GM23338 (cell line): ENCODE results near the gene PDF. TPM values are rescaled to one million over a fixed set of nuclear protein-coding genes. Genes with fewer than 3 reads are reported as not detected.

Experiments used
- ATAC-seq: fragments of 200-7000 bp; cut with Tn5 transposase; 3 replicates; pipeline ENCODE4 v1.9.1; 2020
- DNase-seq: peaks from one replicate; pipeline ENCODE4 v3.0.0-alpha.2; 2015; ENCODE audit warnings: low spot score
- H2AFZ ChIP-seq: fragments of 200-600 bp; sonication (generic); 2 replicates; pipeline ENCODE4 v1.8.0; 2016; ENCODE audit warnings: antibody characterized with exemption, mild to moderate bottlenecking, moderate library complexity
- H3F3A ChIP-seq: fragments of 200-600 bp; sonication (generic); replicated peaks from 2 replicates; pipeline ENCODE4 v1.8.0; 2017; ENCODE audit warnings: antibody characterized with exemption, mixed run types, low read depth
- H3K27ac ChIP-seq: fragments of 200-600 bp; sonication (generic); 2 replicates; pipeline ENCODE4 v1.6.1; 2016; ENCODE audit warnings: low read depth
- H3K27me3 ChIP-seq: fragments of 200-600 bp; sonication (generic); 2 replicates; pipeline ENCODE4 v1.8.0; 2016; ENCODE audit warnings: mild to moderate bottlenecking, mixed run types, moderate library complexity; ENCODE audit not compliant: insufficient read depth
- H3K36me3 ChIP-seq: fragments of 200-600 bp; sonication (generic); 2 replicates; pipeline ENCODE4 v1.8.0; 2016; ENCODE audit warnings: mild to moderate bottlenecking; ENCODE audit not compliant: insufficient read depth
- H3K4me1 ChIP-seq: fragments of 200-600 bp; sonication (generic); 2 replicates; pipeline ENCODE4 v1.8.0; 2016; ENCODE audit warnings: mild to moderate bottlenecking, moderate library complexity; ENCODE audit not compliant: insufficient read depth
- H3K4me2 ChIP-seq: fragments of 200-600 bp; sonication (generic); 2 replicates; pipeline ENCODE4 v1.7.1; 2017; ENCODE audit warnings: mixed run types
- H3K4me3 ChIP-seq: fragments of 200-600 bp; sonication (generic); 2 replicates; pipeline ENCODE4 v1.6.1; 2016; ENCODE audit warnings: mixed run types
- H3K79me2 ChIP-seq: fragments of 200-600 bp; sonication (generic); replicated peaks from 2 replicates; pipeline ENCODE4 v1.8.0; 2017; ENCODE audit warnings: mild to moderate bottlenecking; ENCODE audit not compliant: insufficient read depth
- H3K9me2 ChIP-seq: fragments of 200-600 bp; sonication (generic); 2 replicates; pipeline ENCODE4 v1.8.0; 2017; ENCODE audit not compliant: insufficient read depth
- H4K20me1 ChIP-seq: fragments of 200-600 bp; sonication (generic); replicated peaks from 2 replicates; pipeline ENCODE4 v1.8.0; 2017; ENCODE audit warnings: mild to moderate bottlenecking; ENCODE audit not compliant: insufficient read depth
- H3K27ac Mint-ChIP-seq: 2 replicates; pipeline ENCODE4 v1.8.0; 2020; ENCODE audit warnings: inconsistent platforms, mild to moderate bottlenecking, moderate library complexity, mixed read lengths
- H3K27me3 Mint-ChIP-seq: 3 replicates; pipeline ENCODE4 v1.8.0; 2022; ENCODE audit warnings: low read depth, mild to moderate bottlenecking, moderate library complexity, mixed read lengths, inconsistent platforms; ENCODE audit not compliant: insufficient read depth, poor library complexity
- H3K36me3 Mint-ChIP-seq: 3 replicates; pipeline ENCODE4 v1.8.0; 2021; ENCODE audit warnings: low read depth, mild to moderate bottlenecking, inconsistent platforms, moderate library complexity, mixed read lengths
- H3K4me1 Mint-ChIP-seq: 3 replicates; pipeline ENCODE4 v1.8.0; 2020; ENCODE audit warnings: mild to moderate bottlenecking, inconsistent platforms, mixed read lengths
- H3K4me3 Mint-ChIP-seq: 3 replicates; pipeline ENCODE4 v1.8.0; 2021; ENCODE audit warnings: moderate library complexity, mild to moderate bottlenecking, inconsistent platforms, mixed read lengths
- H3K9me3 Mint-ChIP-seq: 3 replicates; pipeline ENCODE4 v1.8.0; 2020; ENCODE audit warnings: moderate library complexity, mild to moderate bottlenecking, inconsistent platforms, mixed read lengths
- CREB1 ChIP-seq: fragments of 250-450 bp; sonication (Bioruptor Pico); IDR thresholded peaks from 2 replicates; pipeline ENCODE4 v1.5.0; 2020; ENCODE audit warnings: low read depth, mild to moderate bottlenecking, moderate library complexity
- CTCF ChIP-seq, 2 experiments: fragments of 200-600 bp in 1 of 2; sonication (generic) in 1 of 2; conservative IDR thresholded peaks; 2 replicates each; pipeline versions ENCODE4 v1.5.1 to v1.6.1; 2016 to 2017; ENCODE audit warnings: antibody characterized with exemption in 2 of 2, low read depth in 2 of 2, mild to moderate bottlenecking in 2 of 2, moderate library complexity in 1 of 2
- EZH2phosphoT487 ChIP-seq: fragments of 200-600 bp; sonication (generic); IDR thresholded peaks from one replicate; pipeline ENCODE4 v1.8.1; 2018; ENCODE audit warnings: antibody characterized with exemption; ENCODE audit not compliant: unreplicated experiment
- JUNB ChIP-seq: IDR thresholded peaks from one replicate; pipeline ENCODE4 v1.6.1; 2016; ENCODE audit warnings: antibody characterized with exemption; ENCODE audit not compliant: unreplicated experiment
- STAT1 ChIP-seq: IDR thresholded peaks from one replicate; pipeline ENCODE4 v1.6.1; 2016; ENCODE audit warnings: antibody characterized with exemption; ENCODE audit not compliant: unreplicated experiment
- polyA plus RNA-seq: library from polyadenylated mRNA; unstranded; fragments of >200 nt; fragmentation: Nextera tagmentation; extraction: Ambion mirVana; gene quantifications from 2 replicates; pipeline ENCODE4 v1.2.1, GENCODE V29; 2016
- total RNA-seq: library from RNA; depleted of rRNA; stranded (reverse); fragments of >200 nt; shearing (Covaris generic); gene quantifications from 2 replicates; pipeline ENCODE4 v1.2.3, GENCODE V29; 2014

PDF gene
- total and polyA plus RNA-seq, 2 experiments from 2014 or later, result 18.8 to 43.4 TPM

GRCh38 chr16:69313469-69313868 lies 16.9 kb downstream of the PDF start:
- no peaks in the 10 kb centered on the region for H3K9me3 Mint-ChIP-seq
- no peak for ATAC-seq
- no peak for DNase-seq
- Histone ChIP-seq H3K4me1 (0 out of 2 replicates have a peak, but pooled peaks cover 3% of the 10 kb centered on the region), H3K79me2 (peaks cover 26% of the 10 kb centered on the region), H4K20me1 (peaks cover 18% of the 10 kb centered on the region), H3K27me3 (no peaks in the 10 kb centered on the region), H3K27ac (no peak overlapping the region), H3K9me2 (no peaks in the 10 kb centered on the region), H3K36me3 (no peaks in the 10 kb centered on the region; the same call in 1 of the 2 replicates), H3K4me3 (no peak overlapping the region), H2AFZ (no peak overlapping the region), H3K4me2 (no peak overlapping the region), H3F3A (peaks cover 5% of the 10 kb centered on the region; the same call in 1 of the 2 replicates)
- peaks cover 11% of the 10 kb centered on the region for H3K27me3 Mint-ChIP-seq
- peaks cover 5% of the 10 kb centered on the region for H3K4me1 Mint-ChIP-seq
- TF ChIP-seq CREB1 (CRISPR knock-in tag), result no peak
- TF ChIP-seq JUNB, result no peak
- no peak overlapping the region for H3K27ac Mint-ChIP-seq
- H3K4me3 Mint-ChIP-seq, result no peak overlapping the region
- H3K36me3 Mint-ChIP-seq, result peaks cover 32% of the 10 kb centered on the region

- Histone ChIP-seq H3K4me3 (peak overlapping the region; percentile 89), H3K36me3 (no peaks in the 10 kb centered on the region; the same call in 1 of the 2 replicates), H3K4me1 (0 out of 2 replicates have a peak, but pooled peaks cover 3% of the 10 kb centered on the region), H3F3A (peaks cover 5% of the 10 kb centered on the region; the same call in 1 of the 2 replicates), H3K27me3 (no peaks in the 10 kb centered on the region), H2AFZ (peak overlapping the region; percentile 80), H3K9me2 (no peaks in the 10 kb centered on the region), H3K79me2 (peaks cover 26% of the 10 kb centered on the region), H4K20me1 (peaks cover 18% of the 10 kb centered on the region), H3K4me2 (peak overlapping the region; percentile 92), H3K27ac (no peak overlapping the region)
- peaks cover 11% of the 10 kb centered on the region for H3K27me3 Mint-ChIP-seq
- DNase-seq (peak; percentile 75), ATAC-seq (peak; percentile 70)
- TF ChIP-seq STAT1 (no peak), JUNB (no peak), EZH2phosphoT487 (no peak), CTCF (conservative IDR thresholded peaks at IDR 0.05; ENCODE audit: low read depth in 2 of 2) (peak; percentile 23 to 60; a peak in 2 of 4 replicates)
- H3K27ac Mint-ChIP-seq, result peak overlapping the region; percentile 49; the same call in 1 of the 2 replicates
- H3K36me3 Mint-ChIP-seq, result peaks cover 20% of the 10 kb centered on the region
- H3K9me3 Mint-ChIP-seq, result no peaks in the 10 kb centered on the region
- peak overlapping the region; percentile 98 for H3K4me3 Mint-ChIP-seq
- peaks cover 5% of the 10 kb centered on the region for H3K4me1 Mint-ChIP-seq
Observed at GRCh38 chr16:69311533-69312387, 18.6 kb downstream of the PDF start.
